ENCODE results near the gene AIF1L. TPM values are rescaled to one million over a fixed set of nuclear protein-coding genes. Genes with fewer than 3 reads are reported as not detected.

AIF1L gene
- total RNA-seq, 1 donor from 2014 or later = 23.7 TPM

GRCh38 chr9:131091352-131091992 is 4.9 kb upstream of the AIF1L start:
- H4K20me1 ChIP-seq (ENCODE audit: insufficient read depth, low read length) = no peaks in the 10 kb centered on the region
- H3K27me3 ChIP-seq (ENCODE audit: insufficient read depth, low read length) = peaks cover 17% of the 10 kb centered on the region
- no peak overlapping the region for H3K9ac ChIP-seq (ENCODE audit: low read length)
- Mint-ChIP-seq H3K4me1 (ENCODE audit: low read depth, unreplicated experiment) (no peaks in the 10 kb centered on the region), H3K27ac (ENCODE audit: unreplicated experiment) (no peak overlapping the region), H3K9me3 (ENCODE audit: unreplicated experiment) (no peaks in the 10 kb centered on the region), H3K4me3 (ENCODE audit: unreplicated experiment) (no peak overlapping the region), H3K36me3 (ENCODE audit: low read depth, unreplicated experiment) (no peaks in the 10 kb centered on the region), H3K27me3 (ENCODE audit: low read depth, unreplicated experiment) (peaks cover 42% of the 10 kb centered on the region)
- H3K79me2 ChIP-seq (ENCODE audit: insufficient read depth, low read length) = no peaks in the 10 kb centered on the region
- FAIRE-seq (no peak), DNase-seq (ENCODE audit: low read depth) (no peak)
- H3K4me3 ChIP-seq (ENCODE audit: insufficient read depth, low read depth, low read length) = no peak overlapping the region
- no peak overlapping the region for H3K4me2 ChIP-seq (ENCODE audit: low read length)
- H3K27ac ChIP-seq (ENCODE audit: low read depth, low read length) = no peak overlapping the region
- TF ChIP-seq, protein P1, sequence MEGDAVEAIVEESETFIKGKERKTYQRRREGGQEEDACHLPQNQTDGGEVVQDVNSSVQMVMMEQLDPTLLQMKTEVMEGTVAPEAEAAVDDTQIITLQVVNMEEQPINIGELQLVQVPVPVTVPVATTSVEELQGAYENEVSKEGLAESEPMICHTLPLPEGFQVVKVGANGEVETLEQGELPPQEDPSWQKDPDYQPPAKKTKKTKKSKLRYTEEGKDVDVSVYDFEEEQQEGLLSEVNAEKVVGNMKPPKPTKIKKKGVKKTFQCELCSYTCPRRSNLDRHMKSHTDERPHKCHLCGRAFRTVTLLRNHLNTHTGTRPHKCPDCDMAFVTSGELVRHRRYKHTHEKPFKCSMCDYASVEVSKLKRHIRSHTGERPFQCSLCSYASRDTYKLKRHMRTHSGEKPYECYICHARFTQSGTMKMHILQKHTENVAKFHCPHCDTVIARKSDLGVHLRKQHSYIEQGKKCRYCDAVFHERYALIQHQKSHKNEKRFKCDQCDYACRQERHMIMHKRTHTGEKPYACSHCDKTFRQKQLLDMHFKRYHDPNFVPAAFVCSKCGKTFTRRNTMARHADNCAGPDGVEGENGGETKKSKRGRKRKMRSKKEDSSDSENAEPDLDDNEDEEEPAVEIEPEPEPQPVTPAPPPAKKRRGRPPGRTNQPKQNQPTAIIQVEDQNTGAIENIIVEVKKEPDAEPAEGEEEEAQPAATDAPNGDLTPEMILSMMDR (IDR thresholded peaks at IDR 0.05; ENCODE audit: insufficient read depth, low read depth, low read length) = no peak
- no peak overlapping the region for H2AFZ ChIP-seq (ENCODE audit: low read depth, low read length)
- H3K36me3 ChIP-seq (ENCODE audit: insufficient read depth, low read length) = no peaks in the 10 kb centered on the region
- H3K9me3 ChIP-seq (ENCODE audit: insufficient read depth, low read depth, low read length) = no peaks in the 10 kb centered on the region
- peaks cover under 1% of the 10 kb centered on the region for H3K4me1 ChIP-seq (ENCODE audit: insufficient read depth, low read length)

GRCh38 chr9:131092030-131092429 is 4.3 kb upstream of the AIF1L start:
- Histone ChIP-seq H3K27ac (ENCODE audit: low read depth, low read length) (no peak overlapping the region), H3K9me3 (ENCODE audit: insufficient read depth, low read depth, low read length) (no peaks in the 10 kb centered on the region), H3K9ac (ENCODE audit: low read length) (no peak overlapping the region), H3K27me3 (ENCODE audit: insufficient read depth, low read length) (peaks cover 17% of the 10 kb centered on the region), H4K20me1 (ENCODE audit: insufficient read depth, low read length) (no peaks in the 10 kb centered on the region), H3K4me2 (ENCODE audit: low read length) (no peak overlapping the region), H3K4me3 (ENCODE audit: insufficient read depth, low read depth, low read length) (no peak overlapping the region), H3K4me1 (ENCODE audit: insufficient read depth, low read length) (peaks cover 6% of the 10 kb centered on the region), H3K79me2 (ENCODE audit: insufficient read depth, low read length) (no peaks in the 10 kb centered on the region), H2AFZ (ENCODE audit: low read depth, low read length) (no peak overlapping the region), H3K36me3 (ENCODE audit: insufficient read depth, low read length) (no peaks in the 10 kb centered on the region)
- Mint-ChIP-seq H3K4me1 (ENCODE audit: low read depth, unreplicated experiment) (no peaks in the 10 kb centered on the region), H3K27ac (ENCODE audit: unreplicated experiment) (no peak overlapping the region), H3K27me3 (ENCODE audit: low read depth, unreplicated experiment) (peaks cover 41% of the 10 kb centered on the region), H3K9me3 (ENCODE audit: unreplicated experiment) (no peaks in the 10 kb centered on the region), H3K36me3 (ENCODE audit: low read depth, unreplicated experiment) (no peaks in the 10 kb centered on the region), H3K4me3 (ENCODE audit: unreplicated experiment) (no peak overlapping the region)
- DNase-seq (ENCODE audit: low read depth) (no peak), FAIRE-seq (no peak)
- TF ChIP-seq, protein P1 (IDR thresholded peaks at IDR 0.05; ENCODE audit: insufficient read depth, low read depth, low read length) = no peak
- TF ChIP-seq EZH2 (IDR thresholded peaks at IDR 0.05; ENCODE audit: insufficient read depth, low read length) = no peak

Measured in astrocyte (in vitro differentiated cells and primary cell).